Measurements from ENCODE around the gene TSPEAR. TPM values are rescaled to one million over a fixed set of nuclear protein-coding genes. Genes with fewer than 3 reads are reported as not detected.

The TSPEAR gene
- total RNA-seq, 4 donors from 2014 or later, result not detected

GRCh38 chr21:44537930-44538911, 173.2 kb downstream of the TSPEAR start:
- DNase-seq (ENCODE audit: low spot score in 2 of 2), result no peak
- WGBS, 2 donors, result 91 to 92% methylated on average over 30 to 33 of the region's 33 CpGs
- no peak overlapping the region for H3K4me3 ChIP-seq
- peaks cover 0 to 25% (median 2%) of the 10 kb centered on the region in 4 donors for H3K9me3 ChIP-seq
- H3K27ac ChIP-seq, result no peak overlapping the region
- no peak for TF ChIP-seq POLR2A (IDR thresholded peaks at IDR 0.05)
- TF ChIP-seq CTCF (IDR thresholded peaks at IDR 0.05), result no peak
- no peak for TF ChIP-seq EP300 (IDR thresholded peaks at IDR 0.05)
- no peaks in the 10 kb centered on the region for H3K4me1 ChIP-seq
- no peaks in the 10 kb centered on the region for H3K36me3 ChIP-seq
- H3K27me3 ChIP-seq, result no peaks in the 10 kb centered on the region

- no peak overlapping the region for H3K4me3 ChIP-seq
- no peak for DNase-seq (ENCODE audit: low spot score in 2 of 2)
- no peak overlapping the region for H3K27ac ChIP-seq
- no peaks in the 10 kb centered on the region for H3K36me3 ChIP-seq
- no peaks in the 10 kb centered on the region for H3K27me3 ChIP-seq
- peaks cover 0 to 5% (median 0%) of the 10 kb centered on the region in 4 donors for H3K9me3 ChIP-seq
- 38 to 55% methylated on average over 7 of the region's 7 CpGs for WGBS, 2 donors
- no peaks in the 10 kb centered on the region for H3K4me1 ChIP-seq
- TF ChIP-seq POLR2A (IDR thresholded peaks at IDR 0.05) (no peak), EP300 (IDR thresholded peaks at IDR 0.05) (no peak), CTCF (IDR thresholded peaks at IDR 0.05) (no peak)
Measured at GRCh38 chr21:44535963-44536362, 175.4 kb downstream of the TSPEAR start.

DNA sequence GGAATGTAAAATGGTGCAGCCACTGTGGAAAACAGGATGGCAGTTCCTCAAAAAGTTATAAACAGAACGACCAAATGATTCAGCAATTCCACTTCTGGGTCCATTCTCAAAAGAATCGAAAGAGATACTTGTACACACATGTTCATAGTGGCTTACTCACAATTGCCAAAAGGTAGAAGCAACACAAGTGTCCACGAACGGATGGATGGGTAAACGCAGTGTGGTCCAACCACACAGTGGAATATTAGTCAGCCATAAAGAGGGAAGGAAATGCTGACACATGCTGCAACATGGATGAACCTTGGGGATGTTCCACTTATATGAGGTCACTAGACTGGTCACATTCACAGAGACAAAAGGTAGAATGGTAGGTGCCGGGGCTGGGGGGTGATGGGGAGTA, 176.7 kb downstream of the TSPEAR start:
- Histone ChIP-seq H3K36me3 (no peaks in the 10 kb centered on the region), H3K27ac (no peak overlapping the region), H3K9me3 (peaks cover 0 to 5% (median 0%) of the 10 kb centered on the region in 4 donors), H3K27me3 (no peaks in the 10 kb centered on the region), H3K4me3 (no peak overlapping the region), H3K4me1 (no peaks in the 10 kb centered on the region)
- no peak for TF ChIP-seq EP300 (IDR thresholded peaks at IDR 0.05)
- no peak for TF ChIP-seq POLR2A (IDR thresholded peaks at IDR 0.05)
- TF ChIP-seq CTCF (IDR thresholded peaks at IDR 0.05), result no peak
- 95 to 96% methylated on average over 6 of the region's 6 CpGs for WGBS, 2 donors
- no peak for DNase-seq (ENCODE audit: low spot score in 2 of 2)

- Histone ChIP-seq H3K9me3 (peaks cover 0 to 5% (median 0%) of the 10 kb centered on the region in 4 donors), H3K4me3 (no peak overlapping the region), H3K4me1 (no peaks in the 10 kb centered on the region), H3K27ac (no peak overlapping the region), H3K27me3 (no peaks in the 10 kb centered on the region), H3K36me3 (no peaks in the 10 kb centered on the region)
- 93 to 98% methylated on average over 16 of the region's 21 CpGs for WGBS, 2 donors
- DNase-seq (ENCODE audit: low spot score in 2 of 2), result no peak
- TF ChIP-seq POLR2A (IDR thresholded peaks at IDR 0.05) (no peak), CTCF (IDR thresholded peaks at IDR 0.05) (no peak), EP300 (IDR thresholded peaks at IDR 0.05) (no peak)
Measured at GRCh38 chr21:44533891-44534627, 177.3 kb downstream of the TSPEAR start.
